ENCODE results near the gene SKAP1.
"Not testable (repeated sequence)": the region's sequence is repeated elsewhere in the genome, so short reads cannot be mapped to it uniquely, and the experiment has no call there.

The SKAP1 gene

DNA sequence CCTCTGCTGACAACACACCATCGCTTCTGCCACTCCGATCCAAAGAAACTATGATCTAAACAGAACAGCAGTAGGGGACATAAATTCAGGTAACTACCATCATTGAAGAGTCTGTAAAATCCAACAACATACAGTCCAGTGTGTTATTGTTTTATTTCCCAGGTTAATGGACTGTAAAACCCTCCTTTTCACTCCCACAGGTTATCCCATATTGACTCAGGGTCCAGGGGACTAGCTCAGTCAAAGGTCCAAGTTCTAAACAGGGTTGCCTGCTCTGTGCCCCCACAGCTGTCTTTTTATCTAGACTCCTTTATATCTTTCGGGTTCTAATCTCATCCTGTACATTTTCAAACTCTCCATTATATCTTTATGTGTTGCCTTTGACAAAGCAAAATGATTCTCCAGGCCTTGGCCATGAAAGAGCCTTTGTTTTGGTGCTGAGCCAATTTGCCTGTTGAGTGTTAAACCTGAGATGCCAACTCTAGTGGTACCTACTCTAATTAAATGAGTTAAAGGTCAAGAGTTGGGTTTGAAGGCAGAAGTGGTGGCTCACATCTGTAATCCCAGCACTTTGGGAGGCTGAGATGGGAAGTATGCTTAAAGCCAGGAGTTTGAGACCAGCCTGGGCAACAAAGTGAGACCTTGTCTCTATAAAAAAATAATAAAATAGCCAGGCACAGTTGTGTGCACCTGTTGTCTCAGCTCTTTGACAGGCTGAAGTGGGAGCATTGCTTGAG is 242.0 kb downstream of the SKAP1 start:
- Histone ChIP-seq H3K4me3 (ENCODE audit: insufficient read depth, low read length, poor library complexity, severe bottlenecking) (no peak overlapping the region), H3F3A (ENCODE audit: insufficient read depth) (no peaks in the 10 kb centered on the region), H3K9ac (ENCODE audit: low read length) (no peak overlapping the region), H3K36me3 (ENCODE audit: low read length) (no peaks in the 10 kb centered on the region), H3K27me3 (ENCODE audit: low read length) (no peaks in the 10 kb centered on the region), H3K4me2 (ENCODE audit: low read depth, low read length, poor library complexity, severe bottlenecking) (no peak overlapping the region), H2AFZ (ENCODE audit: low read depth, low read length, severe bottlenecking) (no peak overlapping the region), H3K9me3 (ENCODE audit: insufficient read depth, low read length) (no peaks in the 10 kb centered on the region), H3K79me2 (ENCODE audit: insufficient read depth, low read length) (no peaks in the 10 kb centered on the region), H3K27ac (ENCODE audit: low read depth, low read length) (no peak overlapping the region), H3K9me2 (replicated peaks; ENCODE audit: insufficient read depth, low read length) (no peaks in the 10 kb centered on the region), H4K20me1 (ENCODE audit: low read depth, low read length) (no peaks in the 10 kb centered on the region)
- no peak for TF ChIP-seq EZH2phosphoT487 (conservative IDR thresholded peaks at IDR 0.05; ENCODE audit: low read length)
- TF ChIP-seq, protein P1, sequence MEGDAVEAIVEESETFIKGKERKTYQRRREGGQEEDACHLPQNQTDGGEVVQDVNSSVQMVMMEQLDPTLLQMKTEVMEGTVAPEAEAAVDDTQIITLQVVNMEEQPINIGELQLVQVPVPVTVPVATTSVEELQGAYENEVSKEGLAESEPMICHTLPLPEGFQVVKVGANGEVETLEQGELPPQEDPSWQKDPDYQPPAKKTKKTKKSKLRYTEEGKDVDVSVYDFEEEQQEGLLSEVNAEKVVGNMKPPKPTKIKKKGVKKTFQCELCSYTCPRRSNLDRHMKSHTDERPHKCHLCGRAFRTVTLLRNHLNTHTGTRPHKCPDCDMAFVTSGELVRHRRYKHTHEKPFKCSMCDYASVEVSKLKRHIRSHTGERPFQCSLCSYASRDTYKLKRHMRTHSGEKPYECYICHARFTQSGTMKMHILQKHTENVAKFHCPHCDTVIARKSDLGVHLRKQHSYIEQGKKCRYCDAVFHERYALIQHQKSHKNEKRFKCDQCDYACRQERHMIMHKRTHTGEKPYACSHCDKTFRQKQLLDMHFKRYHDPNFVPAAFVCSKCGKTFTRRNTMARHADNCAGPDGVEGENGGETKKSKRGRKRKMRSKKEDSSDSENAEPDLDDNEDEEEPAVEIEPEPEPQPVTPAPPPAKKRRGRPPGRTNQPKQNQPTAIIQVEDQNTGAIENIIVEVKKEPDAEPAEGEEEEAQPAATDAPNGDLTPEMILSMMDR (IDR thresholded peaks at IDR 0.05; ENCODE audit: insufficient read depth, low read length, poor library complexity, severe bottlenecking) = no peak

DNA sequence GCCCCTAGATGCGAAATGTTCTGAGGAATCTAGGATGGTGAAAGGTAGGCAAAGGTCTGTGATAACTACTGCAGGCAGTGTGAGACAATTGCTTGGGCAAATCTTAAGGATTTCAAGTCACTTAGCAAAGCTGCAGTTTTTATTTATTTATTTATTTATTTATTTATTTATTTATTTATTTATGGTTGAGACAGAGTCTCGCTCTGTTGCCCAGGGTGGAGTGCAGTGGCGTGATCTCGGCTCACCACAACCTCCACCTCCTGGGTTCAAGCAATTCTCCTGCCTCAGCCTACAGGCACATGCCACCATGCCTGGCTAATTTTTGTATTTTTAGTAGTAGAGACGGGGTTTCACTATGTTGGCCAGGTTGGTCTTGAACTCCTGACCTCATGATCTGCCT is 243.7 kb downstream of the SKAP1 start:
- not testable (repeated sequence) for H3K27me3 ChIP-seq (ENCODE audit: low read length); H2AFZ ChIP-seq (ENCODE audit: low read depth, low read length, severe bottlenecking); H3K9ac ChIP-seq (ENCODE audit: low read length); H3K9me2 ChIP-seq (replicated peaks; ENCODE audit: insufficient read depth, low read length); H4K20me1 ChIP-seq (ENCODE audit: low read depth, low read length); H3K4me3 ChIP-seq (ENCODE audit: insufficient read depth, low read length, poor library complexity, severe bottlenecking); H3K36me3 ChIP-seq (ENCODE audit: low read length); H3K79me2 ChIP-seq (ENCODE audit: insufficient read depth, low read length); H3K4me2 ChIP-seq (ENCODE audit: low read depth, low read length, poor library complexity, severe bottlenecking); H3K9me3 ChIP-seq (ENCODE audit: insufficient read depth, low read length); H3K27ac ChIP-seq (ENCODE audit: low read depth, low read length); H3F3A ChIP-seq (ENCODE audit: insufficient read depth)

DNA sequence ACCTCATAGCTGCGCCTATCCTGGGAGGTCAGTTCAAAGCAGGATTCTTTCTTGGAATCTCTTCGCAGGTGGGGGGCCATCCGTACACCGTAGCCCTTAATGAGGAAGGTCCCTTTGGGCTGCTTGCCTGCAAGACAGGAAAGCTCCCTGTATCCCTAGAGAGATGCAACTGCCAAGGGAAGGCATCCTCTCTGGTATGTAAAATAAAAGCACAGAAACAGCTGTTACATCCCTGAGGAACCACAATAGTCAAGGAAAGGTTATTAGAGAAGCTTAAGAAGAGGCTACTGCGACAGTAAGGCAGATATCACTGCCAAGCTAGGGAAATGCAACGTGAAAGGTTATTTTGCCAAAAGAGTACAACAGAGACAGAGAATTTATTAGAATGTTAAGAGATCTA is 245.3 kb downstream of the SKAP1 start:
- Histone ChIP-seq H3K27me3 (ENCODE audit: low read length) (no peaks in the 10 kb centered on the region), H3K4me2 (ENCODE audit: low read depth, low read length, poor library complexity, severe bottlenecking) (no peak overlapping the region), H3K9me3 (ENCODE audit: insufficient read depth, low read length) (no peaks in the 10 kb centered on the region), H3K79me2 (ENCODE audit: insufficient read depth, low read length) (no peaks in the 10 kb centered on the region), H3K9me2 (replicated peaks; ENCODE audit: insufficient read depth, low read length) (no peaks in the 10 kb centered on the region), H3K36me3 (ENCODE audit: low read length) (no peaks in the 10 kb centered on the region), H4K20me1 (ENCODE audit: low read depth, low read length) (no peaks in the 10 kb centered on the region), H3F3A (ENCODE audit: insufficient read depth) (no peaks in the 10 kb centered on the region), H3K4me3 (ENCODE audit: insufficient read depth, low read length, poor library complexity, severe bottlenecking) (no peak overlapping the region), H3K9ac (ENCODE audit: low read length) (no peak overlapping the region), H2AFZ (ENCODE audit: low read depth, low read length, severe bottlenecking) (no peak overlapping the region), H3K27ac (ENCODE audit: low read depth, low read length) (no peak overlapping the region)
- TF ChIP-seq EZH2phosphoT487 (conservative IDR thresholded peaks at IDR 0.05; ENCODE audit: low read length) = no peak
- TF ChIP-seq, protein P1 (IDR thresholded peaks at IDR 0.05; ENCODE audit: insufficient read depth, low read length, poor library complexity, severe bottlenecking) = no peak

DNA sequence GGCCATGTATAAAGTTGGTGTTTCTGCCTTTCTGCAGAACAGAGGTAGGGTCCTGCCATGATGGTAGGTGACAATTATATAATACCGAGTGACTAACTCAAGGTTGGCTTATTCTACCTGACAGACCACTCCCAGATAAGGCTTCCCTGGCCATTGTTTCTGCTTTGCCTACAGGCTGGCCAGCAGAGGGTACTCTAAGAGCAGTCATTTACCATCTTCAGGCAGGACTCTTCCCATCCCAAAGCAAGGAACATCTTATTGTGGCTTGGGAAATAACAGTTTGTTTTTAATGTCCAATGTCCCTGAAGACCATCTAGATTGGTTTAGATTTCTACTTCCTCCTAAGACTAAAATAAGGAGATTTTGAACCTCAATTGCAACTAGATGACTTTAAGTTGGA is 248.4 kb downstream of the SKAP1 start:
- Histone ChIP-seq H3K4me2 (ENCODE audit: low read depth, low read length, poor library complexity, severe bottlenecking) (no peak overlapping the region), H3K4me3 (ENCODE audit: insufficient read depth, low read length, poor library complexity, severe bottlenecking) (no peak overlapping the region), H3F3A (ENCODE audit: insufficient read depth) (no peaks in the 10 kb centered on the region), H3K36me3 (ENCODE audit: low read length) (no peaks in the 10 kb centered on the region), H3K27me3 (ENCODE audit: low read length) (no peaks in the 10 kb centered on the region), H3K79me2 (ENCODE audit: insufficient read depth, low read length) (no peaks in the 10 kb centered on the region), H3K9ac (ENCODE audit: low read length) (no peak overlapping the region), H3K27ac (ENCODE audit: low read depth, low read length) (no peak overlapping the region), H3K9me2 (replicated peaks; ENCODE audit: insufficient read depth, low read length) (no peaks in the 10 kb centered on the region), H2AFZ (ENCODE audit: low read depth, low read length, severe bottlenecking) (no peak overlapping the region), H4K20me1 (ENCODE audit: low read depth, low read length) (no peaks in the 10 kb centered on the region), H3K9me3 (ENCODE audit: insufficient read depth, low read length) (no peaks in the 10 kb centered on the region)
- TF ChIP-seq, protein P1 (IDR thresholded peaks at IDR 0.05; ENCODE audit: insufficient read depth, low read length, poor library complexity, severe bottlenecking) = no peak
- TF ChIP-seq EZH2phosphoT487 (conservative IDR thresholded peaks at IDR 0.05; ENCODE audit: low read length) = no peak

Data from SU-DHL-6 (cell line).